Dedifferentiated amniotic fluid mesenchymal stem cell (primary cell): ENCODE measurements around the gene KITLG.
A peak's percentile ranks its signal among the peaks of the same experiment; 100 is the strongest.
"Not testable (repeated sequence)": the region's sequence is repeated elsewhere in the genome, so short reads cannot be mapped to it uniquely, and the experiment has no call there.

Experiments
- DNase-seq: peaks from one replicate; pipeline ENCODE4 v3.0.0-alpha.2; 2016; ENCODE audit errors: extremely low spot score

Gene KITLG

GRCh38 chr12:88580051-88580871 lies at the start of gene KITLG:
Gene KITLG (minus strand): TSS chr12:88580471. CDS start chr12:88580278, 193 bp downstream.
- peak; percentile 77 for DNase-seq

GRCh38 chr12:88628856-88629509 lies 48.7 kb upstream of the KITLG start:
- no peak for DNase-seq

GRCh38 chr12:88628035-88628434 lies 47.8 kb upstream of the KITLG start:
- not testable (repeated sequence) for DNase-seq

GRCh38 chr12:88627501-88627900 lies 47.2 kb upstream of the KITLG start:
- peak; percentile 41 for DNase-seq

GRCh38 chr12:88625356-88625755 lies 45.1 kb upstream of the KITLG start:
- DNase-seq = no peak

- peak; percentile 55 for DNase-seq
These were observed 44.6 kb upstream of the KITLG start for GRCh38 chr12:88624911-88625310.

GRCh38 chr12:88623777-88624548 lies 43.7 kb upstream of the KITLG start:
- DNase-seq = no peak

GRCh38 chr12:88617352-88617751 lies 37.1 kb upstream of the KITLG start:
- no peak for DNase-seq

GRCh38 chr12:88615490-88615889 lies 35.2 kb upstream of the KITLG start:
- DNase-seq = no peak

- DNase-seq = no peak
These were observed 24.4 kb upstream of the KITLG start for GRCh38 chr12:88604646-88605045.

- DNase-seq = no peak
These were observed 20.0 kb upstream of the KITLG start for GRCh38 chr12:88600272-88600671.

GRCh38 chr12:88597365-88597764 lies 17.1 kb upstream of the KITLG start:
- DNase-seq = no peak

- DNase-seq = no peak
These were observed 15.4 kb upstream of the KITLG start for GRCh38 chr12:88595697-88596096.

GRCh38 chr12:88594780-88595179 lies 14.5 kb upstream of the KITLG start:
- DNase-seq = no peak

- DNase-seq = peak; percentile 45
These were observed 11.1 kb upstream of the KITLG start for GRCh38 chr12:88591343-88591742.

GRCh38 chr12:88590851-88591250 lies 10.6 kb upstream of the KITLG start:
- DNase-seq = no peak

GRCh38 chr12:88585077-88585476 lies 4.8 kb upstream of the KITLG start:
- DNase-seq = no peak

- no peak for DNase-seq
These were observed 645 bp downstream of the KITLG start for GRCh38 chr12:88579601-88580050.

- DNase-seq = no peak
These were observed 1.1 kb downstream of the KITLG start for GRCh38 chr12:88579161-88579517.

GRCh38 chr12:88578276-88579160 lies 1.8 kb downstream of the KITLG start:
- DNase-seq = no peak

GRCh38 chr12:88577537-88577936 lies 2.7 kb downstream of the KITLG start:
- no peak for DNase-seq
